IMR-90 (cell line): Measurements from ENCODE around the gene RHOBTB3. TPM values are rescaled to one million over a fixed set of nuclear protein-coding genes. Genes with fewer than 3 reads are reported as not detected.

Experiments used
- ATAC-seq: fragments of 200-7000 bp; cut with Tn5 transposase; 2 replicates; pipeline ENCODE4 v1.9.1; 2020; ENCODE audit warnings: low read depth, mild to moderate bottlenecking, moderate library complexity
- BruUV-seq: library from RNA; stranded (reverse); fragments of 400-500 nt; replicated peaks from 2 replicates; lab custom pipeline; 2021; lab: Mats Ljungman, UMichigan
- CTCF ChIA-PET: fragments of 300-600 bp; formaldehyde crosslinking; extraction: SDS; loops from one replicate; lab custom pipeline; 2021; ENCODE audit warnings: antibody characterized with exemption; lab: Yijun Ruan, JAX
- POLR2A ChIA-PET: fragments of 300-600 bp; sonication (Branson Sonifier 250); formaldehyde crosslinking; loops from one replicate; lab custom pipeline; 2022; ENCODE audit warnings: antibody characterized with exemption; ENCODE audit not compliant: unreplicated experiment; lab: Charles Lee
- DNase-seq: peaks from one replicate; pipeline ENCODE4 v3.0.0; 2013
- H2AFZ ChIP-seq: replicated peaks from 2 replicates; pipeline ENCODE3; 2013; ENCODE audit warnings: low read length, mild to moderate bottlenecking; ENCODE audit not compliant: poor library complexity
- H2AK5ac ChIP-seq: 2 replicates; pipeline ENCODE4 v1.6.1; 2013; ENCODE audit warnings: low read depth, low read length, inconsistent platforms
- H2AK9ac ChIP-seq: replicated peaks from 2 replicates; pipeline ENCODE3; 2013; ENCODE audit warnings: mild to moderate bottlenecking, low read depth, low read length, moderate library complexity; ENCODE audit not compliant: poor library complexity
- H2BK120ac ChIP-seq: 2 replicates; pipeline ENCODE4 v1.6.1; 2013; ENCODE audit warnings: low read depth, low read length, inconsistent platforms
- H2BK15ac ChIP-seq: 3 replicates; pipeline ENCODE4 v1.6.1; 2013; ENCODE audit warnings: low read depth, low read length, inconsistent platforms
- H2BK20ac ChIP-seq: 2 replicates; pipeline ENCODE4 v1.6.1; 2013; ENCODE audit warnings: low read depth, mild to moderate bottlenecking, inconsistent platforms, low read length, moderate library complexity
- H2BK5ac ChIP-seq: 2 replicates; pipeline ENCODE4 v1.6.1; 2013; ENCODE audit warnings: mild to moderate bottlenecking, low read depth, low read length, inconsistent platforms; ENCODE audit not compliant: poor library complexity, severe bottlenecking
- H3K14ac ChIP-seq: replicated peaks from 2 replicates; pipeline ENCODE4 v1.6.1; 2013; ENCODE audit warnings: low read depth, low read length, inconsistent platforms
- H3K18ac ChIP-seq: 2 replicates; pipeline ENCODE4 v1.6.1; 2013; ENCODE audit warnings: low read depth, low read length, control low read depth
- H3K23ac ChIP-seq: 2 replicates; pipeline ENCODE4 v1.6.1; 2013; ENCODE audit warnings: low read depth, low read length, inconsistent platforms
- H3K27ac ChIP-seq: 2 replicates; pipeline ENCODE4 v1.5.1; 2013; ENCODE audit warnings: mild to moderate bottlenecking, control low read depth, low read length; ENCODE audit not compliant: insufficient read depth
- H3K27me3 ChIP-seq: 2 replicates; pipeline ENCODE4 v1.6.1; 2013; ENCODE audit warnings: low read length; ENCODE audit not compliant: control insufficient read depth, insufficient read depth
- H3K36me3 ChIP-seq: 2 replicates; pipeline ENCODE4 v1.6.1; 2013; ENCODE audit warnings: low read length, mixed read lengths; ENCODE audit not compliant: control insufficient read depth, insufficient read depth
- H3K4ac ChIP-seq: 2 replicates; pipeline ENCODE4 v1.6.1; 2013; ENCODE audit warnings: low read depth, low read length, inconsistent platforms
- H3K4me1 ChIP-seq: 2 replicates; pipeline ENCODE4 v1.6.1; 2013; ENCODE audit warnings: low read length, mixed read lengths; ENCODE audit not compliant: control insufficient read depth, insufficient read depth
- H3K4me2 ChIP-seq: 2 replicates; pipeline ENCODE4 v1.6.1; 2013; ENCODE audit warnings: low read depth, mild to moderate bottlenecking, control low read depth, low read length, moderate library complexity
- H3K4me3 ChIP-seq: 2 replicates; pipeline ENCODE4 v1.5.1; 2013; ENCODE audit warnings: low read depth, mild to moderate bottlenecking, control low read depth, low read length, moderate library complexity; ENCODE audit not compliant: insufficient read depth
- H3K56ac ChIP-seq: 2 replicates; pipeline ENCODE4 v1.6.1; 2013; ENCODE audit warnings: low read length, inconsistent platforms; ENCODE audit not compliant: insufficient read depth; ENCODE audit errors: extremely low read depth
- H3K79me1 ChIP-seq, 2 experiments: 2 replicates each; pipeline ENCODE4 v1.6.1; 2013; ENCODE audit warnings: low read length in 2 of 2, inconsistent platforms in 1 of 2, low read depth in 1 of 2
- H3K9ac ChIP-seq: 2 replicates; pipeline ENCODE4 v1.6.1; 2013; ENCODE audit warnings: low read depth, low read length, control low read depth
- H3K9me1 ChIP-seq: 2 replicates; pipeline ENCODE4 v1.6.1; 2013; ENCODE audit warnings: low read length, inconsistent platforms; ENCODE audit not compliant: insufficient read depth
- H3K9me3 ChIP-seq: 2 replicates; pipeline ENCODE4 v1.6.1; 2013; ENCODE audit warnings: low read length; ENCODE audit not compliant: control insufficient read depth, insufficient read depth
- H4K20me1 ChIP-seq: 2 replicates; pipeline ENCODE4 v1.6.1; 2013; ENCODE audit warnings: low read length, inconsistent platforms; ENCODE audit not compliant: insufficient read depth
- H4K5ac ChIP-seq: 2 replicates; pipeline ENCODE4 v1.6.1; 2013; ENCODE audit warnings: mild to moderate bottlenecking, low read depth, low read length, control low read depth
- H4K8ac ChIP-seq, 2 experiments: 2 replicates each; pipeline ENCODE4 v1.6.1; 2013; ENCODE audit warnings: low read depth in 2 of 2, low read length in 2 of 2, control low read depth in 1 of 2, inconsistent platforms in 1 of 2
- H4K91ac ChIP-seq: 2 replicates; pipeline ENCODE4 v1.6.1; 2013; ENCODE audit warnings: low read depth, low read length, inconsistent platforms; ENCODE audit not compliant: insufficient read depth
- CEBPB ChIP-seq: IDR thresholded peaks from 2 replicates; pipeline ENCODE4 v1.6.1; 2012; ENCODE audit warnings: low read depth, low read length, improper control_type of control experiment
- CHD1 ChIP-seq: IDR thresholded peaks from 2 replicates; pipeline ENCODE4 v1.6.1; 2012; ENCODE audit warnings: low read depth, low read length, improper control_type of control experiment
- FOS ChIP-seq: fragments of 150-350 bp; IDR thresholded peaks from 2 replicates; pipeline ENCODE4 v1.6.1; 2016; ENCODE audit warnings: low read depth, low read length
- MAFK ChIP-seq: IDR thresholded peaks from 2 replicates; pipeline ENCODE4 v1.6.1; 2012; ENCODE audit warnings: low read depth, low read length, improper control_type of control experiment
- MAZ ChIP-seq: IDR thresholded peaks from 2 replicates; pipeline ENCODE4 v1.6.1; 2012; ENCODE audit warnings: low read depth, mild to moderate bottlenecking, low read length, improper control_type of control experiment, moderate library complexity, borderline replicate concordance
- MXI1 ChIP-seq: IDR thresholded peaks from 2 replicates; pipeline ENCODE4 v1.6.1; 2012; ENCODE audit warnings: low read depth, mild to moderate bottlenecking, low read length, moderate library complexity, borderline replicate concordance
- NFE2L2 ChIP-seq: fragments of 150-350 bp; IDR thresholded peaks from 2 replicates; pipeline ENCODE4 v1.6.1; 2016; ENCODE audit warnings: low read depth, mild to moderate bottlenecking, low read length
- POLR2A ChIP-seq: IDR thresholded peaks from 2 replicates; pipeline ENCODE4 v1.6.1; 2012; ENCODE audit warnings: mild to moderate bottlenecking, low read depth, low read length
- RAD21 ChIP-seq: IDR thresholded peaks from 2 replicates; pipeline ENCODE4 v1.6.1; 2012; ENCODE audit warnings: low read length, improper control_type of control experiment
- RCOR1 ChIP-seq: IDR thresholded peaks from 2 replicates; pipeline ENCODE4 v1.6.1; 2012; ENCODE audit warnings: mild to moderate bottlenecking, low read length, improper control_type of control experiment; ENCODE audit not compliant: insufficient replicate concordance
- SMC3 ChIP-seq: fragments of 150-350 bp; IDR thresholded peaks from 2 replicates; pipeline ENCODE4 v1.6.1; 2016; ENCODE audit warnings: low read depth, mild to moderate bottlenecking, antibody characterized with exemption, low read length, moderate library complexity
- WGBS, 2 experiments: methylation state at CpG; one replicate each; pipeline versions ENCODE4 v1.1.5 to v1.1.7; 2013; ENCODE audit warnings: missing lambda C conversion rate in 2 of 2; ENCODE audit not compliant: insufficient read length in 1 of 2; ENCODE audit errors: extremely low coverage in 2 of 2; 5-methylcytosine and 5-hydroxymethylcytosine counted together
- dilution Hi-C: fragments of 300-500 bp; cut with HindIII; formaldehyde crosslinking; loops from one replicate; pipeline ENCODE4 v1.14.3; 2018; ENCODE audit warnings: low sequenced_read_pairs; ENCODE audit not compliant: unreplicated experiment
- in situ Hi-C: fragments of 300-500 bp; cut with MboI; formaldehyde crosslinking; loops from 3 replicates; pipeline ENCODE4 v1.14.3; 2019; ENCODE audit warnings: low sequenced_read_pairs, inconsistent platforms, mixed read lengths
- intact Hi-C: fragments of 100-400 bp; cut with micrococcal nuclease; formaldehyde crosslinking; loops from 2 replicates; pipeline ENCODE4 v1.10.0; 2022
- polyA plus RNA-seq, 3 experiments: library from polyadenylated mRNA; depleted of rRNA; stranded (reverse); fragments of >200 nt; gene quantifications; 2 replicates each; pipeline ENCODE4 v1.2.3, GENCODE V29; 2012; ENCODE audit warnings: low replicate concordance in 1 of 3
- total RNA-seq: library from RNA; depleted of rRNA; stranded (reverse); fragments of >200 nt; gene quantifications from 2 replicates; pipeline ENCODE4 v1.2.3, GENCODE V29; 2012
- TF ChIP-seq, protein P1 (sequence below): fragments of 150-350 bp; IDR thresholded peaks from 2 replicates; pipeline ENCODE4 v1.6.1; 2017; ENCODE audit warnings: mild to moderate bottlenecking, antibody characterized with exemption, low read length, low read depth
- TF ChIP-seq, protein P2 (sequence below): conservative IDR thresholded peaks from 2 replicates; pipeline ENCODE4 v1.5.1; 2012; ENCODE audit warnings: mild to moderate bottlenecking, low read depth, low read length, improper control_type of control experiment
- TF ChIP-seq, protein P3 (sequence below): fragments of 150-350 bp; IDR thresholded peaks from 2 replicates; pipeline ENCODE4 v1.6.1; 2016; ENCODE audit warnings: low read depth, mild to moderate bottlenecking, low read length, moderate library complexity, borderline replicate concordance

RHOBTB3 gene
- total and polyA plus RNA-seq, 2 of the 4 experiments (the other 2 are of a cell fraction), result 117 to 447 TPM

DNA sequence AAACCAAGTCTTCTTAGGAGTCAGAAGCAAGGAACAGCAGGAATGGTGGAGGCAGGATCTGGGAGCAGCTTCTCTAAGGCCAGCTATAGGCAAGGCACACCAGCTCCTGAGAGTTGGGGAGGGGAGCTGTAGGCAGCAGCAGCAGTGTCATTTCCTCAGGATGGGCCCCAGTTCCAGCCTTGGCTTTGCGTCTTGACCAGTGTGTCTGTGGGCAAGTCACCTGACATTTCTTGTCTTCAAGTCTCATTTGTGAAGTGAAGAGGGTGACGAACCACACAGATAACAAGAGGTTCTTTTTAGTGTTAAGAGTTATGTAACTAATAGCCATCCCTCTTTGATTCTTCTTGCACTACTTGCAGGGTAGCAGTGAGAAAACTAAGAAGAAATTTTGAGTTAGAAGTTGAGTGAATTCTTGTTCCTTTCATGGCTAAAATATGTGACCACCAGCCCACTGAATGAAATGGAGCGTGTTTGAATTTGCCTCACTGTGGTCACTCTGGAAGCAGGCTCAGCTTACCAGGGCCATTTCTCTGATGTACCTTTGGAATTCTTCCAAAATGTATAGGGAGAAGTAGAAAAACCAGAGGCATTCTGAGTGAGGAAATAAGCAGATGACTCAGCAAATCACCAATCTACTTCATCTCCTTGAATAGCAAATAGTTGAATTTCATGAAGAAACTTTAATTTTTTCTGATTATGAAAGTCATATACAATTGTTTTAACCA, 42.4 kb downstream of the RHOBTB3 start:
- Histone ChIP-seq H3K9me3 (no peaks in the 10 kb centered on the region), H2BK5ac (peak overlapping the region; percentile 77), H4K5ac (peak overlapping the region; percentile 65), H3K79me1 (peaks cover 8 to 34% of the 10 kb centered on the region in 2 experiments; a peak in 3 of 4 replicates), H4K91ac (peak overlapping the region; percentile 79), H3K4me2 (peak overlapping the region; percentile 13), H3K4ac (peak overlapping the region; percentile 61), H3K9ac (peak overlapping the region; percentile 40; the same call in 1 of the 2 replicates), H3K9me1 (peaks cover 15% of the 10 kb centered on the region), H3K14ac (peak overlapping the region; percentile 83), H2AK9ac (no peak overlapping the region), H2BK120ac (peak overlapping the region; percentile 52), H2AFZ (no peak overlapping the region), H2BK20ac (peak overlapping the region; percentile 20; the same call in 1 of the 2 replicates), H3K23ac (peak overlapping the region; percentile 10; the same call in 1 of the 2 replicates), H3K18ac (peak overlapping the region; percentile 42), H3K4me1 (peaks cover 13% of the 10 kb centered on the region), H2BK15ac (peak overlapping the region; percentile 21; the same call in 1 of the 3 replicates), H2AK5ac (peak overlapping the region; percentile 51; the same call in 1 of the 2 replicates), H3K56ac (peak overlapping the region; percentile 10; the same call in 1 of the 2 replicates), H4K20me1 (no peaks in the 10 kb centered on the region; the same call in 1 of the 2 replicates), H4K8ac (peak overlapping the region; percentile 23 to 28; a peak in 3 of 4 replicates), H3K27me3 (no peaks in the 10 kb centered on the region), H3K4me3 (no peak overlapping the region), H3K36me3 (peaks cover 36% of the 10 kb centered on the region), H3K27ac (peak overlapping the region; percentile 68)
- dilution Hi-C loops, result no loop called here
- ChIA-PET CTCF (no interaction called here), POLR2A (no interaction called here)
- intact Hi-C loops, result no loop called here
- WGBS, 2 experiments, result 14% methylated on average over 1 of the region's 3 CpGs; no CpG with 5 or more reads in 1 of the 2 experiments
- peak; percentile 69 for ATAC-seq
- BruUV-seq, result no TSS peak
- TF ChIP-seq RAD21 (no peak), RCOR1 (no peak), FOS (no peak), MAFK (peak; percentile 97), MAZ (no peak), CHD1 (no peak), SMC3 (no peak), CEBPB (peak; percentile 44; the same call in 1 of the 2 replicates), POLR2A (no peak), MXI1 (no peak), NFE2L2 (peak; percentile 98)
- TF ChIP-seq, protein P1, sequence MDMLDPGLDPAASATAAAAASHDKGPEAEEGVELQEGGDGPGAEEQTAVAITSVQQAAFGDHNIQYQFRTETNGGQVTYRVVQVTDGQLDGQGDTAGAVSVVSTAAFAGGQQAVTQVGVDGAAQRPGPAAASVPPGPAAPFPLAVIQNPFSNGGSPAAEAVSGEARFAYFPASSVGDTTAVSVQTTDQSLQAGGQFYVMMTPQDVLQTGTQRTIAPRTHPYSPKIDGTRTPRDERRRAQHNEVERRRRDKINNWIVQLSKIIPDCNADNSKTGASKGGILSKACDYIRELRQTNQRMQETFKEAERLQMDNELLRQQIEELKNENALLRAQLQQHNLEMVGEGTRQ, result no peak
- TF ChIP-seq, protein P2, sequence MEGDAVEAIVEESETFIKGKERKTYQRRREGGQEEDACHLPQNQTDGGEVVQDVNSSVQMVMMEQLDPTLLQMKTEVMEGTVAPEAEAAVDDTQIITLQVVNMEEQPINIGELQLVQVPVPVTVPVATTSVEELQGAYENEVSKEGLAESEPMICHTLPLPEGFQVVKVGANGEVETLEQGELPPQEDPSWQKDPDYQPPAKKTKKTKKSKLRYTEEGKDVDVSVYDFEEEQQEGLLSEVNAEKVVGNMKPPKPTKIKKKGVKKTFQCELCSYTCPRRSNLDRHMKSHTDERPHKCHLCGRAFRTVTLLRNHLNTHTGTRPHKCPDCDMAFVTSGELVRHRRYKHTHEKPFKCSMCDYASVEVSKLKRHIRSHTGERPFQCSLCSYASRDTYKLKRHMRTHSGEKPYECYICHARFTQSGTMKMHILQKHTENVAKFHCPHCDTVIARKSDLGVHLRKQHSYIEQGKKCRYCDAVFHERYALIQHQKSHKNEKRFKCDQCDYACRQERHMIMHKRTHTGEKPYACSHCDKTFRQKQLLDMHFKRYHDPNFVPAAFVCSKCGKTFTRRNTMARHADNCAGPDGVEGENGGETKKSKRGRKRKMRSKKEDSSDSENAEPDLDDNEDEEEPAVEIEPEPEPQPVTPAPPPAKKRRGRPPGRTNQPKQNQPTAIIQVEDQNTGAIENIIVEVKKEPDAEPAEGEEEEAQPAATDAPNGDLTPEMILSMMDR, result no peak
- TF ChIP-seq, protein P3, sequence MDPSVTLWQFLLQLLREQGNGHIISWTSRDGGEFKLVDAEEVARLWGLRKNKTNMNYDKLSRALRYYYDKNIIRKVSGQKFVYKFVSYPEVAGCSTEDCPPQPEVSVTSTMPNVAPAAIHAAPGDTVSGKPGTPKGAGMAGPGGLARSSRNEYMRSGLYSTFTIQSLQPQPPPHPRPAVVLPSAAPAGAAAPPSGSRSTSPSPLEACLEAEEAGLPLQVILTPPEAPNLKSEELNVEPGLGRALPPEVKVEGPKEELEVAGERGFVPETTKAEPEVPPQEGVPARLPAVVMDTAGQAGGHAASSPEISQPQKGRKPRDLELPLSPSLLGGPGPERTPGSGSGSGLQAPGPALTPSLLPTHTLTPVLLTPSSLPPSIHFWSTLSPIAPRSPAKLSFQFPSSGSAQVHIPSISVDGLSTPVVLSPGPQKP, result no peak
- DNase-seq, result peak; percentile 90
- in situ Hi-C loops, result no loop called here
